MCF 10A (cell line): ENCODE data around the gene CRACDL. TPM values are rescaled to one million over a fixed set of nuclear protein-coding genes. Genes with fewer than 3 reads are reported as not detected.
"Not testable (repeated sequence)": the region's sequence is repeated elsewhere in the genome, so short reads cannot be mapped to it uniquely, and the experiment has no call there.

Experiments used
- BruUV-seq: library from RNA; stranded (reverse); fragments of 400-500 nt; replicated peaks from 2 replicates; lab custom pipeline; 2021; lab: Mats Ljungman, UMichigan
- CTCF ChIA-PET: fragments of 300-600 bp; sonication (Branson Sonifier 250); formaldehyde crosslinking; extraction: SDS; loops from one replicate; lab custom pipeline; 2021; ENCODE audit warnings: antibody characterized with exemption, inconsistent platforms; lab: Yijun Ruan, JAX
- POLR2A ChIA-PET: fragments of 300-600, 350-650 bp; sonication (Branson Sonifier 250); formaldehyde crosslinking; extraction: SDS; loops from one replicate; lab custom pipeline; 2020; ENCODE audit warnings: antibody characterized with exemption, inconsistent platforms; lab: Yijun Ruan, JAX
- DNase-seq: peaks from one replicate; pipeline ENCODE4 v3.0.0-alpha.2; 2018; ENCODE audit not compliant: unreplicated experiment
- H3K27ac Mint-ChIP-seq: one replicate; pipeline ENCODE4 v1.8.0; 2022; ENCODE audit warnings: mild to moderate bottlenecking, low read depth, mixed read lengths; ENCODE audit not compliant: unreplicated experiment
- H3K27me3 Mint-ChIP-seq: one replicate; pipeline ENCODE4 v1.8.0; 2022; ENCODE audit warnings: mixed read lengths; ENCODE audit not compliant: insufficient read depth, unreplicated experiment
- H3K36me3 Mint-ChIP-seq: one replicate; pipeline ENCODE4 v1.8.0; 2022; ENCODE audit warnings: mild to moderate bottlenecking, moderate library complexity, mixed read lengths; ENCODE audit not compliant: insufficient read depth, unreplicated experiment
- H3K4me1 Mint-ChIP-seq: one replicate; pipeline ENCODE4 v1.8.0; 2022; ENCODE audit warnings: mixed read lengths; ENCODE audit not compliant: insufficient read depth, unreplicated experiment
- H3K4me3 Mint-ChIP-seq: one replicate; pipeline ENCODE4 v1.8.0; 2022; ENCODE audit warnings: mild to moderate bottlenecking, moderate library complexity, mixed read lengths; ENCODE audit not compliant: unreplicated experiment
- H3K9me3 Mint-ChIP-seq: one replicate; pipeline ENCODE4 v1.8.0; 2022; ENCODE audit warnings: mixed read lengths; ENCODE audit not compliant: unreplicated experiment
- CTCF ChIP-seq: fragments of 200-600 bp; IDR thresholded peaks from one replicate; pipeline ENCODE4 v1.8.0; 2022; ENCODE audit warnings: antibody characterized with exemption, mild to moderate bottlenecking; ENCODE audit not compliant: unreplicated experiment
- intact Hi-C: fragments of 100-400 bp; cut with micrococcal nuclease; formaldehyde crosslinking; loops from 2 replicates; pipeline ENCODE4 v1.14.1; 2022
- total RNA-seq: library from RNA; stranded (reverse); gene quantifications from 2 replicates; pipeline ENCODE4 v1.2.3, GENCODE V29; 2022

Gene CRACDL
- total RNA-seq, 1 experiment from 2014 or later, result 12.9 TPM

DNA sequence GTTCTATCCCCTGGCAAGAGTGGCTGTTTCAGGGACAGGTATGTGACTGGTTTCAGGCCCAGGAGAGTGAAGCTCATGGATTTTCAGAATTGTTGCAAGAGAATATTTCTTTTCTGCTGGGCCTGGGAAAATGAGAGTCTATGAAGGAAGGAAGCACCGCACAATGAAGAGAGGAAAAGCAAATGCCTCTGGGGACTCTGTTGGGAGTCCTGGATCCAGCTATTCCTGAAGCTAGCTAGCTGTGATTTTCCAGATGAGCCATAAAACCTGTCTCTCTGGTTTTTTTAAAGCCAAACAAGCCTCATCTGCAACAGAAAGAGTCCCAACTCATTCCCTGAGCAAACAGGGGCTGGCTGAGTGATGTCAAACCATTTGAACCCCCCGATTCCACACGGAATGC is 53.7 kb downstream of the CRACDL start:
- no peak overlapping the region for H3K27ac Mint-ChIP-seq
- H3K27me3 Mint-ChIP-seq, result no peaks in the 10 kb centered on the region
- DNase-seq, result no peak
- BruUV-seq, result no TSS peak
- intact Hi-C loops, result no loop called here
- no peak for TF ChIP-seq CTCF
- H3K4me3 Mint-ChIP-seq, result no peak overlapping the region
- H3K4me1 Mint-ChIP-seq, result peaks cover 18% of the 10 kb centered on the region
- CTCF ChIA-PET, result interaction anchor here (1.5 kb wide), 1 partner anchor 9 kb away, joined by 4 read pairs; no protein-coding TSS in a partner anchor
- POLR2A ChIA-PET, result no interaction called here
- peaks cover 12% of the 10 kb centered on the region for H3K9me3 Mint-ChIP-seq
- peaks cover 15% of the 10 kb centered on the region for H3K36me3 Mint-ChIP-seq

DNA sequence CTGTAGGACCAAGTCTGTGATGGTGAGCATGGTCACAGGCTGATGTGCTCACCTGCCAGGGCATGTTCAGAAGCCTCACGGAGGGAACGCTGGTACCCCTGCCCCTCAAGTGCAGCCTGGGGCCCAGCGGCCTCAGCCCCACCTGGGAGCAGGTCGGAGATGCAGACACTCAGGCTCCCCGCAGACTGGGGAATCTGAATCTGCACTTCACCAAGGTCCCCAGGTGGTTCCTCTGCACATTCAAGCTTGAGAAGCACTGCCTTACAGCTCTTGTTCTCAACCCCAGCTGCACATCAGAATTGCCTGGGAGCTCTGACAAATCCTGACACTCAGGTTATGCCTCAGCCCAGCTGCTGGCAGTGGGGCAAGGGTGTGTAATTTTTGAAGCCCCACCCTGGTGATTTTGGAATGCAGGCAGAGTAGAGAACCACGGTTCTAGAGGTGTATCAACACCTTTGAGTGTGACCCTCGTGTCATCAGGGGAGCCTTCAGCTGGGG is 54.8 kb downstream of the CRACDL start:
- TF ChIP-seq CTCF, result no peak
- Mint-ChIP-seq H3K9me3 (peaks cover under 1% of the 10 kb centered on the region), H3K4me3 (no peak overlapping the region), H3K4me1 (peaks cover 18% of the 10 kb centered on the region), H3K27me3 (no peaks in the 10 kb centered on the region), H3K27ac (no peak overlapping the region), H3K36me3 (peaks cover 9% of the 10 kb centered on the region)
- no peak for DNase-seq
- POLR2A ChIA-PET, result interaction anchor here (1.0 kb wide), 1 partner anchor 31 kb away, joined by 3 read pairs; no protein-coding TSS in a partner anchor
- intact Hi-C loops, result no loop called here
- BruUV-seq, result no TSS peak
- CTCF ChIA-PET, result interaction anchor here (0.5 to 0.8 kb wide), 3 partner anchors 15 to 74 kb away, joined by 3 read pairs; no protein-coding TSS in a partner anchor

DNA sequence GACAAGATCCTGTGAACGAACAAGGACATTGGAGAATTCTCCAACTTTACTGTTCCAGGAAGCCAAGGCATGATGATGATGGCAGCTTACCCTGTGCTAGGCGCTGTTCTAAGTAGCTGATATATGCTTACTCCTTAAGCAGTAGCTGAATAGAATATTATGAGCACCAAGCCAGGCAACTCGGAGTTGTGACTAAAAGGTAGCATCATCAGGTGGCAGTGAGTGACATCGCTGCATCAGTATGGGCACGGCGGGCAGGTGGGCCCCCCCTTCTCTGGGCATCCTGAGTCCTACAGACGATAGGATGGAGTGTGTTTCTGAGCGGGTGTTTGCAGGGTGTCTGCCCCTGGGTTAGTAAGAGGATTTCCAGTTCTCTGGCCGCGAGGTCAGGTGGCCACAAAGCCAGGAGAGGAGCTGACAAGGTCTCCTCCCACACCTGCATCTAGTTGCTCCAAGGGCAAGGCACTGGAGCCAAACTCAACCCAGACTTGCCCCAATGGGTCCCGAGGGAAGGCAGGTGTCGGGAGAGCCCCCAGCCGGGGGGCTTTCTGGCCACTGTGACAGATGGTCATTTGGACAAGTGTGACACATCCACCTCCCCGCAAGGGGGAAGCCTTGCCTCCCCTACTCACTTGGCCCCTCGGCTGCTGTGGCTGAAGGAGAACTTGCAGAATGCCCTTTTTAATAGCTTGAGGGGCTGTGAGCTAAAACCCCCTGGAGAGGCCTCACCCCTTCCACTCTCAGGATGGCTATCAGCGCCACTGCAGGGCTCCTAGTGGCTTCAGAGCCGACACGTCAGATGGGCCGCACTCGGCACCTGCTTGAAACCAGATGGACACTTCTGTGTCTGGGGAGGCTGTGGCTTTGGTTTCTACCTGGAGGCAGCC is 55.5 kb downstream of the CRACDL start:
- Mint-ChIP-seq H3K4me1 (peaks cover 18% of the 10 kb centered on the region), H3K9me3 (no peaks in the 10 kb centered on the region), H3K36me3 (peaks cover 9% of the 10 kb centered on the region), H3K27me3 (no peaks in the 10 kb centered on the region), H3K4me3 (no peak overlapping the region), H3K27ac (no peak overlapping the region)
- BruUV-seq, result no TSS peak
- intact Hi-C loops, result no loop called here
- no peak for DNase-seq
- ChIA-PET CTCF (interaction anchor here (0.6 to 0.8 kb wide), 2 partner anchors 16 to 73 kb away, joined by 3 read pairs; no protein-coding TSS in a partner anchor), POLR2A (interaction anchor here (1.0 kb wide), 1 partner anchor 32 kb away, joined by 3 read pairs; no protein-coding TSS in a partner anchor)
- TF ChIP-seq CTCF, result no peak

DNA sequence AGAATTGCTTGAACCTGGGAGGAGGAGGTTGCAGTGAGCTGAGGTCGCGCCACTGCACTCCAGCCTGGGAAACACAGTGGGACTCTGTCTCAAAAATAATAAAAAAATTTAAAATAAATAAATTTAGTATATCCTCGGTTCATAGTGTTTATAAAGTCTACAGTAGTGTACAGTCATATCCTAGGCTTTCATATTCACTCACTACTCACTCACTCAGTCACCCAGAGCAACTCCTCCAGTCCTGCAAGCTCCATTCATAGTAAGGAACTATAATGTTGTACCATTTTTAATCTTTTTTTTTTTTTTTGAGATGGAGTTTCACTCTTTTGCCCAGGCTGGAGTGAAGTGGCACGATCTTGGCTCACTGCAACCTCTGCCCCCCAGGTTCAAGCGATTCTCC is 58.4 kb downstream of the CRACDL start:
- H3K27me3 Mint-ChIP-seq, H3K9me3 Mint-ChIP-seq, H3K36me3 Mint-ChIP-seq, H3K4me3 Mint-ChIP-seq, H3K4me1 Mint-ChIP-seq, DNase-seq, BruUV-seq, intact Hi-C loops, H3K27ac Mint-ChIP-seq, POLR2A ChIA-PET: not testable (repeated sequence)
- CTCF ChIA-PET, result interaction anchor here (1.1 kb wide), 1 partner anchor 8 kb away, joined by 3 read pairs; no protein-coding TSS in a partner anchor
